Esophagus muscularis mucosa (tissue), 3 donors: Measurements from ENCODE around the gene CDADC1.

Source experiments
- CTCF ChIP-seq, 3 experiments: fragments of 200-600 bp in 2 of 3; fragments of 450-650 bp in 1 of 3; sonication (generic) in 2 of 3; IDR thresholded peaks; one replicate each; pipeline ENCODE4 v1.5.1; 2017 to 2019; ENCODE audit warnings: antibody characterized with exemption in 3 of 3, mild to moderate bottlenecking in 2 of 3, moderate library complexity in 1 of 3
- POLR2A ChIP-seq: fragments of 450-650 bp; IDR thresholded peaks from one replicate; pipeline ENCODE4 v1.6.1; 2017; ENCODE audit warnings: antibody characterized with exemption, moderate library complexity, mild to moderate bottlenecking, low read depth

GRCh38 chr13:49216334-49216733 is 31.4 kb upstream of the CDADC1 start:
- TF ChIP-seq POLR2A (no peak), CTCF (IDR thresholded peaks at IDR 0.05) (no peak)
